GM18520 (cell line): ENCODE results near the gene PXDN.
"Not testable (repeated sequence)": the region's sequence is repeated elsewhere in the genome, so short reads cannot be mapped to it uniquely, and the experiment has no call there.

Experiments
- ATAC-seq: cut with Tn5 transposase; IDR thresholded peaks from one replicate; pipeline ENCODE4 v1.9.1; 2021; ENCODE audit not compliant: unreplicated experiment

PXDN gene

GRCh38 chr2:1685078-1685956, 59.0 kb downstream of the PXDN start:
- ATAC-seq = no peak

- no peak for ATAC-seq
Observed at GRCh38 chr2:1683297-1683696, 61.0 kb downstream of the PXDN start.

GRCh38 chr2:1682181-1682440, 62.2 kb downstream of the PXDN start:
- ATAC-seq = no peak

GRCh38 chr2:1681323-1682180, 62.8 kb downstream of the PXDN start:
- ATAC-seq = no peak

GRCh38 chr2:1681017-1681318, 63.3 kb downstream of the PXDN start:
- ATAC-seq = no peak

- no peak for ATAC-seq
Observed at GRCh38 chr2:1680222-1681016, 63.9 kb downstream of the PXDN start.

GRCh38 chr2:1679488-1680039, 64.8 kb downstream of the PXDN start:
- not testable (repeated sequence) for ATAC-seq

GRCh38 chr2:1679065-1679464, 65.2 kb downstream of the PXDN start:
- ATAC-seq = not testable (repeated sequence)

GRCh38 chr2:1678609-1679008, 65.7 kb downstream of the PXDN start:
- ATAC-seq = no peak

GRCh38 chr2:1677821-1678165, 66.5 kb downstream of the PXDN start:
- ATAC-seq = no peak

- ATAC-seq = no peak
Observed at GRCh38 chr2:1676913-1677820, 67.1 kb downstream of the PXDN start.

GRCh38 chr2:1676091-1676912, 68.0 kb downstream of the PXDN start:
- ATAC-seq = no peak

- ATAC-seq = no peak
Observed at GRCh38 chr2:1675633-1676032, 68.7 kb downstream of the PXDN start.

- ATAC-seq = no peak
Observed at GRCh38 chr2:1674766-1675397, 69.4 kb downstream of the PXDN start.

GRCh38 chr2:1674276-1674675, 70.0 kb downstream of the PXDN start:
- ATAC-seq = no peak

GRCh38 chr2:1673160-1673944, 71.0 kb downstream of the PXDN start:
- ATAC-seq = no peak

- ATAC-seq = no peak
Observed at GRCh38 chr2:1672738-1673137, 71.6 kb downstream of the PXDN start.

GRCh38 chr2:1671916-1672315, 72.4 kb downstream of the PXDN start:
- ATAC-seq = no peak
